OCI-M1 (cell line): ENCODE measurements around the gene GCN1.
A peak's percentile ranks its signal among the peaks of the same experiment; 100 is the strongest.

ENCODE experiments used
- DNase-seq: peaks from one replicate; lab custom pipeline; 2025; lab: John Stamatoyannopoulos, UW

Gene GCN1

GRCh38 chr12:120115692-120116440, 78.6 kb downstream of the GCN1 start:
- peak; percentile 73 for DNase-seq

- no peak for DNase-seq
These were observed 79.4 kb downstream of the GCN1 start for GRCh38 chr12:120115066-120115465.

DNA sequence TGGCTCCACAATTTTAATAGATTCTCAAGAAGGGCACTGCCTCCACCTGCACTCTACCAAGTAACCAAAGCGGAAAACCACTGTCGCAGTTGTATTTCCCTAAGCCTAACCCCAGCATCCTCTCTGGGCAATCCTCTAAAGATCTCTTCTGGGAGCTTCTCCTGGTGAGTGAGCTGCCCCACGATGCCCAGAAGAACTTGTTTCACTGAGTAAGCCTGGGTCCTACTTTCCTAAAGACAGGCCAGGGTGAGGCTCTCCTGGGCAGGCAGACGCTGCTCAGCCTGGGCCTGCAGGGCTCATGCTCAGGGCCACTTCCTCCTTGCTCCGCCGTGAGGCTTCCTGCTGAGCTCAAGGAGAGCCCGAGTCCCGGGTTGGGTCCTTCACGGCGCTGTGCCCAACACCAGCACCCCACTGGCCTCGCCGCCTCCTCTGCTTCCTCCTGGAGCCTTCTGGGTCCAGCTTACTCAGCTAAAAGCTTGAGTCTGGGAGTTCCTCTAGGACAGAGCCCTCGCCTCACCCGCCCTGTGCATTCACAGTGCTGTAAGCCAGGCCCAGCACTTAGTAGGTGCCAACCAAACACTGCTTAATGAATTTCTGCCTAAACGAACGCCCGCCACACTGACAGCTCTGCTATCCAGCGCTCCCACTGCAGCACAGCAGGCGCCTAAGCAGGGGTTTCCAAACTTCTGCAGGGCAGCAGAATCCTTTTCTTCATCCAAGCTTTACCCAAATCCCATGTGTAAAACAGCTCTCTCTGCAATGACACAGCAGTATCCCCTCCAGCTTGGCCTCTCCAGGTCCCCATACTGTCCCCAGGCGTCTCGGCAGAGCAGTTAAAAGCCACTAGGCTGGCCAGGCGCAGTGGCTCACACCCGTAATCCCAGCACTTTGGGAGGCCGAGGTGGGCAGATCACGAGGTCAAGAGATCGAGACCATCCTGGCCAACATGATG, 83.7 kb downstream of the GCN1 start:
- DNase-seq: no peak

GRCh38 chr12:120109570-120110267, 84.8 kb downstream of the GCN1 start:
- no peak for DNase-seq

GRCh38 chr12:120106151-120106550, 88.4 kb downstream of the GCN1 start:
- no peak for DNase-seq

DNA sequence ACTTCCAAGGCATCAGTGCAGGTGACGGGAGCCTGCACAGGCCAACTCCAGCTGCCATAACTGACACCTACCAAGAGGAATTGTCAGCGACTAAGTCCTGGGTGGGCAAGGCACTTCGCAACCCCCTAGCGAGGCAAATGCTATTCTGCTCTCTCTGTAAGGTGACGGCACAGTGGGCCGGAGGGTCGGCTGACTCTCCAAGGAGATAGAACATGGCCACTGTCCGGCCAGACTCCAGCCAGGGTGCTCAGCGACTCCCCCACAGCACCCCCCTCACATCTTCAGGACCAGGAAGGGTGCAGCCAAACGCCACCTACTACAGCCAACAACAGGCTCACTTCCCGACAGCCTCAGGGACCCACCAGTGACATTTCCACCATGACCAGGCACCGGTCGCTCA, 91.1 kb downstream of the GCN1 start:
- DNase-seq: no peak

DNA sequence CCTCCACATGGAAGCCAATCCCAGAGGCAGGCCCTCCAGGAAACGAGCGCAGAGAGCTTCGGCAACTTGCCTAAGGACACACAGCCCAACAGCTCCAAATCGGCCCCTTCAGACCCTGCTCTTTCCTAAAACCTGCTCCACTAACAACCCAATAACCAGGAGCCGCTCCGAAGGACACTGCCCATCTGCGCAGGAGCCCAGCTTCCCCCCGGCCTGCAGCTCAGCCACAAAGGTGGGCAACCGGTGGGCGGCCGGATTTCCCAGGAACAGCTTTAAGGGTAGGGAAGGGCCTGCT, 91.5 kb downstream of the GCN1 start:
- DNase-seq: no peak

GRCh38 chr12:120102189-120103043, 92.1 kb downstream of the GCN1 start:
- no peak for DNase-seq

GRCh38 chr12:120101617-120102016, 92.9 kb downstream of the GCN1 start:
- DNase-seq: no peak

DNA sequence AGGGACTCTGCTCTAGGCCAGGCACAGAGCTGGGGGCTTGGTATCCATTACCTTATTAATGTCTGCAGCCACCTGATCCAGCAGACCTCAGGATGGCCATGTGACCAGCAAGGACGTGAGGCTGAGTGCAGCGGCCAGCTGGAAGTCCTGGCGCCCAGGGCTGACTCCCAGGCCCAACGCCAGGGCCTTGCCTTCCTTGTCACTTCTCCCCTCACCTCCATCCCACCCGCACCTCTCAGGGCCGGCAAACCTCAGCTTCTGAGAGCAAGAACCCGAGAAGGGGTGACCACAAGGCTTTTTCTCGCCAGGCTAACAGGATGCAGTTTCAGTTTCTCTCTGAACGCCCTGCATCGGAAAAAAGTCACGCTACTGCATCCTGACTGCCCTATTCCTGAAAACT, 93.3 kb downstream of the GCN1 start:
- DNase-seq: no peak

DNA sequence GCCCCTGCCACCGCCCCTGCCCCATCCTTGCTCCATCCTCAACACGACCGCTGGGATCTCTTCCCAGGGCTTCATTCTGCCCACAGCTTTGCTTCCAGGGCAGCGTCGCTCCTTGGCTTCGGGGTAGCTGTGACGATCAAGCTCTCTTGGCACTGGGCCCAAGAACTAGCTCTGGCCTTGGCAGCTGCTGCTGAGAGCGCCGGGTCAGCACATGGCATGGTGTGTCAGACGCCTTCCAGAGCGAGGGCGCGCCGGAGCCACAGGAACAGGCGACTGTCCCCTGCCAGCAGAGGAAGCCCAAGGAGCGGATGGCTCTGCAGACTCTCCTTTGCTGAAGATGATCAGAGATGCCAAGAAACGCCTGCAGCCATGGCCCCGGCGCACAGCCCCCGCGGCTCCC, 93.9 kb downstream of the GCN1 start:
- DNase-seq: no peak

- no peak for DNase-seq
These were observed 94.8 kb downstream of the GCN1 start for GRCh38 chr12:120099738-120100137.

DNA sequence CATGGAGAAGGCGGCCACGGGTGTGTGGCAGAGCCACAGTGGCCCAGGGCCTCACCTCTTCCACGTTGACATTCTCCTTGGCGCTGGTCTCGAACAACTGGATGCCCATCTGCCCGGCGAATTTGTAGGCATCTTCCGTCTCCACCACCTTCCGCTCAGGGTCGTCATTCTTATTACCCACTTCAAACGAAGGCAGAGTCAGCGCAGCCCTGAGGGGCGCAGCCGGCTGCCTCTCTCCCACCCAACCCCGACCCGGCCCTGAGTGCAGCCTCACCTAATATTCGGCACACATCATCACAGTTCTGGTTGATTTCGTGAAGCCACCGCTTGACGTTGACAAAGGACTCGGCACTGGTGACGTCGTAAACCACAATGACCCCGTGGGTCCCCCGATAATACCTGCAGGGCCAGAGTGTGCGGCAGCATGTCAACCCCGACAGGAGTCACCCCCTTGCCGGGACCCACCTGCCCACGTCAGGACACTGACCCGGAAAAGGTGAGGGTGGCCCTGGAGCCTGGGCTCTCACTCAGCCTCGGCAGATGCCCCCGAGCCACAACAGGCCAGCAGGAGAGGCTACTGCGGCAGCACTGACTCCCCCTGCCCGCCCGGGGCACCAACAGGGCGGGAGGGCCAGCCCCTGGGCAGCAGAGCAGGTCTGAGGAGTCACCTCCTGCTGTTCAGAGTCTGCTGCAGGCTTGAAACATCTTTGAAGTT, 95.6 kb downstream of the GCN1 start:
- DNase-seq: no peak

GRCh38 chr12:120096671-120097202, 97.8 kb downstream of the GCN1 start:
- DNase-seq: no peak

DNA sequence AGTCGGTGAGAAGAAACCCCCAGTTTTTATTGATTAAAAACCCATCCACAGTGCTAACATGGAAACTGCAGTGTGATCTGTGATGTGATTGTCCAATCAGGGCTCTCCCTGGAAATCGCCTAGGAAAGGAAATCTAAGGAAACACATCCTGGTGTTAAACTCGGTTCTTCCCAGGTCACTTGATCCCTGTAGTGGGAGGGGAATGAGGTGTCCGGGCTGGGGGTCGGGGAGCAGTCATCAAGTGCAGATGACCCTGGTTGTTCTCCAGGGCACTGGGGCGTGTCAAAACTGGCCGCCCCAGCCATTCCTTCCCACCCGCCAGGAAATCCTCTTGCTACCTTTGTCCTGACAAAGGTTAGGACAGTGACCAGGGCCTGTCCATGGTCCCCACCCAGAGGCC, 98.8 kb downstream of the GCN1 start:
- DNase-seq: no peak

- DNase-seq: no peak
These were observed 99.2 kb downstream of the GCN1 start for GRCh38 chr12:120095331-120095730.

- DNase-seq: no peak
These were observed 100.0 kb downstream of the GCN1 start for GRCh38 chr12:120094485-120094884.

GRCh38 chr12:120093592-120094355, 100.7 kb downstream of the GCN1 start:
- no peak for DNase-seq

DNA sequence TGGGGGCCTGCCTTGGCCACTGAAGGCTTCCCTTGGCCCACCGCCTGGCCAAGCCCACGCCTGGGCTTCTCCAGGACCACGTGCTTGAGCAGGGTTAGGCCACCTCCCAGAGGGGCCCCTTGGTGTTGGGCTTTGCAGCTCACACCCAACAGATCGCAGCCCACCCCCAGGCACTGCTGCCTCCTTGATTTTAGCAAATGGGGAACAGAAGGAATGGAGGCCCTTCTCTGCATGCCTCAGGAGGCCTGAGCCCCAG, 101.3 kb downstream of the GCN1 start:
- DNase-seq: no peak

DNA sequence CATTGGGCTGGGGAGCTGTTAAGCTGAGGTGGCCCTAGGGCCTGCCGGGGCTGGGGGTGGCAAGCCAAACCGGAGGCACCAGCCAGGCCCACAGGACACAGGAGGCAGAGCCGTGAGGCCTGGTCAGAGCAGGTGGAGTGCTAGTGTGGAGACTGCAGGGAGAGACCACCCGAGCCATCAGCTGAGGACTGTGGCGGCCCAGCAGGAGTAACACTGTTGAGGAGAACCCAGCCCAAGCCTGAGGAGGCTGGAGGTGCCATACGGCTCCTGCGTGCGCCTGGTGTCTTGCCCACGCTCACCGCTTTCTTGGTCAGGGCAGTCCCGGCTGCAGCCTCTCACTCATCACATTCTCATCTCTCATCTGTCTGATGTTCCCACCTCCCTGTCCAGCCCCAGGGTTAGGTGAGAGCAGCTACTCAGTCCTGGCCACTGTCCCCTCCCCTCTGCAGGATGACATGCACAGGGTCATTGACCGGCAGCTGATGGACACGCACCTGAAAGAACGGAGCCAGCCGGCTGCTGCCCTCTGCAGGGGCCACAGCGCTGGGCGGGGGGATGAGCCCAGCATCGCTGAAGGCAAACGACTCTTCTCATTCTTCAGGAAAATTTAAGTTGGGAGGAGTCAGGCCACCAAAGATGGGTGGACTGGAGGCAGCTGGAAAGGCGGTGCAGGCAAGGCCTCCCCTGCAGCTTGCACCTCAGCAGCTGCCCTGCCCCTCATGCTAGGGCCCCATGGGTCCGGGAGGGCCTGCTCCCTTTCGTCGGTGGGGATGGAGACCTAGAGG, 101.8 kb downstream of the GCN1 start:
- no peak for DNase-seq
